Activated CD4-positive, alpha-beta T cell treated with anti-CD3 and anti-CD28 coated beads, Interleukin-2, amount 50 U/mL, for 16 hours (primary cell): ENCODE data around the gene MYMK.

ENCODE experiments used
- DNase-seq: peaks from one replicate; pipeline ENCODE4 v3.0.0-alpha.2; 2020

Gene MYMK

GRCh38 chr9:133477992-133478850 lies 46.5 kb downstream of the MYMK start:
- no peak for DNase-seq

GRCh38 chr9:133477461-133477860 lies 47.3 kb downstream of the MYMK start:
- no peak for DNase-seq

GRCh38 chr9:133476941-133477340 lies 47.8 kb downstream of the MYMK start:
- no peak for DNase-seq

GRCh38 chr9:133476036-133476931 lies 48.5 kb downstream of the MYMK start:
- DNase-seq: no peak

- DNase-seq: no peak
Observed at GRCh38 chr9:133475292-133476012, 49.3 kb downstream of the MYMK start.

GRCh38 chr9:133474853-133475252 lies 49.9 kb downstream of the MYMK start:
- no peak for DNase-seq

GRCh38 chr9:133474215-133474614 lies 50.5 kb downstream of the MYMK start:
- DNase-seq: no peak

GRCh38 chr9:133473743-133474142 lies 51.0 kb downstream of the MYMK start:
- DNase-seq: no peak

- DNase-seq: no peak
Observed at GRCh38 chr9:133472753-133473378, 51.9 kb downstream of the MYMK start.

- DNase-seq: no peak
Observed at GRCh38 chr9:133472277-133472645, 52.5 kb downstream of the MYMK start.

- DNase-seq: no peak
Observed at GRCh38 chr9:133471551-133472276, 53.0 kb downstream of the MYMK start.

- no peak for DNase-seq
Observed at GRCh38 chr9:133470988-133471387, 53.8 kb downstream of the MYMK start.

GRCh38 chr9:133470427-133470924 lies 54.3 kb downstream of the MYMK start:
- no peak for DNase-seq

- no peak for DNase-seq
Observed at GRCh38 chr9:133468777-133469421, 55.9 kb downstream of the MYMK start.

GRCh38 chr9:133468374-133468773 lies 56.4 kb downstream of the MYMK start:
- DNase-seq: no peak

GRCh38 chr9:133467101-133467500 lies 57.7 kb downstream of the MYMK start:
- DNase-seq: no peak

- DNase-seq: no peak
Observed at GRCh38 chr9:133465984-133466383, 58.8 kb downstream of the MYMK start.

- no peak for DNase-seq
Observed at GRCh38 chr9:133464638-133465037, 60.1 kb downstream of the MYMK start.
